HepG2 (cell line): ENCODE results near the gene ACSS3.

Experiments
- AKAP8 ChIP-seq: sonication (generic); formaldehyde crosslinking; IDR thresholded peaks from 2 replicates; pipeline ENCODE4 v1.5.1; 2020; ENCODE audit warnings: mild to moderate bottlenecking, missing genetic modification reagents
- MED8 ChIP-seq: sonication (generic); formaldehyde crosslinking; IDR thresholded peaks from 2 replicates; pipeline ENCODE4 v1.8.1; 2023; ENCODE audit warnings: mild to moderate bottlenecking, missing genetic modification reagents; ENCODE audit not compliant: insufficient replicate concordance
- NFATC3 ChIP-seq: sonication (generic); formaldehyde crosslinking; IDR thresholded peaks from 2 replicates; pipeline ENCODE4 v1.5.1; 2020; ENCODE audit warnings: mild to moderate bottlenecking, missing genetic modification reagents
- RARA ChIP-seq: IDR thresholded peaks from 2 replicates; pipeline ENCODE4 v1.6.1; 2016; ENCODE audit warnings: missing genetic modification reagents, missing compliant biosample characterization
- ZC3H4 ChIP-seq: sonication (generic); formaldehyde crosslinking; IDR thresholded peaks from 2 replicates; pipeline ENCODE4 v1.4.0; 2020; ENCODE audit warnings: missing genetic modification reagents, borderline replicate concordance
- ZNF225 ChIP-seq: sonication (generic); formaldehyde crosslinking; IDR thresholded peaks from 2 replicates; pipeline ENCODE4 v1.4.0; 2020; ENCODE audit warnings: mild to moderate bottlenecking, missing genetic modification reagents
- TF ChIP-seq, protein P1 (sequence below): sonication (generic); formaldehyde crosslinking; IDR thresholded peaks from 2 replicates; pipeline ENCODE4 v1.5.0; 2020; ENCODE audit warnings: mild to moderate bottlenecking, missing genetic modification reagents, moderate library complexity
- TF ChIP-seq, protein P2 (sequence below): IDR thresholded peaks from 2 replicates; pipeline ENCODE4 v1.4.0; 2020; ENCODE audit warnings: mild to moderate bottlenecking, missing genetic modification reagents

DNA sequence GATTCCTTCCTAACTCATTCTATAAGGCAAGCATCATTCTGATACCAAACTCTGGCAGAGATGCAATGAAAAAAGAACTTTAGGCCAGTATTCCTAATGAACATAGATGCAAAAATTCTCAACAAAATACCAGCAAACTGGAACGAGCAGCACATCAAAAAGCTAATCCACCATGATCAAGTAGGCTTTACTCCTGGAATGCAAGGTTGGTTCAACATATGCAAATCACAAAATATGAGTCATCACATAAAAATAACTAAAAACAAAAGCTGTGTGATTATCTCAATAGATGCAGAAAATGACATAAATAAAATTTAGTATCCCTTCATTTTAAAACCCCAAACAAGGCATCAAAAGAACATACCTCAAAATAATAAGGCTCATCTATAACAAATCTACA is 98.9 kb downstream of the ACSS3 start:
- TF ChIP-seq RARA (CRISPR knock-in tag) (no peak), ZC3H4 (no peak), NFATC3 (CRISPR knock-in tag) (no peak), AKAP8 (CRISPR knock-in tag) (no peak), MED8 (no peak), ZNF225 (CRISPR knock-in tag) (no peak)
- TF ChIP-seq, protein P1, sequence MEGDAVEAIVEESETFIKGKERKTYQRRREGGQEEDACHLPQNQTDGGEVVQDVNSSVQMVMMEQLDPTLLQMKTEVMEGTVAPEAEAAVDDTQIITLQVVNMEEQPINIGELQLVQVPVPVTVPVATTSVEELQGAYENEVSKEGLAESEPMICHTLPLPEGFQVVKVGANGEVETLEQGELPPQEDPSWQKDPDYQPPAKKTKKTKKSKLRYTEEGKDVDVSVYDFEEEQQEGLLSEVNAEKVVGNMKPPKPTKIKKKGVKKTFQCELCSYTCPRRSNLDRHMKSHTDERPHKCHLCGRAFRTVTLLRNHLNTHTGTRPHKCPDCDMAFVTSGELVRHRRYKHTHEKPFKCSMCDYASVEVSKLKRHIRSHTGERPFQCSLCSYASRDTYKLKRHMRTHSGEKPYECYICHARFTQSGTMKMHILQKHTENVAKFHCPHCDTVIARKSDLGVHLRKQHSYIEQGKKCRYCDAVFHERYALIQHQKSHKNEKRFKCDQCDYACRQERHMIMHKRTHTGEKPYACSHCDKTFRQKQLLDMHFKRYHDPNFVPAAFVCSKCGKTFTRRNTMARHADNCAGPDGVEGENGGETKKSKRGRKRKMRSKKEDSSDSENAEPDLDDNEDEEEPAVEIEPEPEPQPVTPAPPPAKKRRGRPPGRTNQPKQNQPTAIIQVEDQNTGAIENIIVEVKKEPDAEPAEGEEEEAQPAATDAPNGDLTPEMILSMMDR (CRISPR knock-in tag) = no peak
- TF ChIP-seq, protein P2, sequence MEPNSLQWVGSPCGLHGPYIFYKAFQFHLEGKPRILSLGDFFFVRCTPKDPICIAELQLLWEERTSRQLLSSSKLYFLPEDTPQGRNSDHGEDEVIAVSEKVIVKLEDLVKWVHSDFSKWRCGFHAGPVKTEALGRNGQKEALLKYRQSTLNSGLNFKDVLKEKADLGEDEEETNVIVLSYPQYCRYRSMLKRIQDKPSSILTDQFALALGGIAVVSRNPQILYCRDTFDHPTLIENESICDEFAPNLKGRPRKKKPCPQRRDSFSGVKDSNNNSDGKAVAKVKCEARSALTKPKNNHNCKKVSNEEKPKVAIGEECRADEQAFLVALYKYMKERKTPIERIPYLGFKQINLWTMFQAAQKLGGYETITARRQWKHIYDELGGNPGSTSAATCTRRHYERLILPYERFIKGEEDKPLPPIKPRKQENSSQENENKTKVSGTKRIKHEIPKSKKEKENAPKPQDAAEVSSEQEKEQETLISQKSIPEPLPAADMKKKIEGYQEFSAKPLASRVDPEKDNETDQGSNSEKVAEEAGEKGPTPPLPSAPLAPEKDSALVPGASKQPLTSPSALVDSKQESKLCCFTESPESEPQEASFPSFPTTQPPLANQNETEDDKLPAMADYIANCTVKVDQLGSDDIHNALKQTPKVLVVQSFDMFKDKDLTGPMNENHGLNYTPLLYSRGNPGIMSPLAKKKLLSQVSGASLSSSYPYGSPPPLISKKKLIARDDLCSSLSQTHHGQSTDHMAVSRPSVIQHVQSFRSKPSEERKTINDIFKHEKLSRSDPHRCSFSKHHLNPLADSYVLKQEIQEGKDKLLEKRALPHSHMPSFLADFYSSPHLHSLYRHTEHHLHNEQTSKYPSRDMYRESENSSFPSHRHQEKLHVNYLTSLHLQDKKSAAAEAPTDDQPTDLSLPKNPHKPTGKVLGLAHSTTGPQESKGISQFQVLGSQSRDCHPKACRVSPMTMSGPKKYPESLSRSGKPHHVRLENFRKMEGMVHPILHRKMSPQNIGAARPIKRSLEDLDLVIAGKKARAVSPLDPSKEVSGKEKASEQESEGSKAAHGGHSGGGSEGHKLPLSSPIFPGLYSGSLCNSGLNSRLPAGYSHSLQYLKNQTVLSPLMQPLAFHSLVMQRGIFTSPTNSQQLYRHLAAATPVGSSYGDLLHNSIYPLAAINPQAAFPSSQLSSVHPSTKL (CRISPR knock-in tag) = no peak
